ENCODE data around the gene UBAC2. TPM values are rescaled to one million over a fixed set of nuclear protein-coding genes. Genes with fewer than 3 reads are reported as not detected.

UBAC2 gene
- total and polyA plus RNA-seq, 2 of the 4 experiments (the other 2 are of a cell fraction) = 20.8 to 36.3 TPM

DNA sequence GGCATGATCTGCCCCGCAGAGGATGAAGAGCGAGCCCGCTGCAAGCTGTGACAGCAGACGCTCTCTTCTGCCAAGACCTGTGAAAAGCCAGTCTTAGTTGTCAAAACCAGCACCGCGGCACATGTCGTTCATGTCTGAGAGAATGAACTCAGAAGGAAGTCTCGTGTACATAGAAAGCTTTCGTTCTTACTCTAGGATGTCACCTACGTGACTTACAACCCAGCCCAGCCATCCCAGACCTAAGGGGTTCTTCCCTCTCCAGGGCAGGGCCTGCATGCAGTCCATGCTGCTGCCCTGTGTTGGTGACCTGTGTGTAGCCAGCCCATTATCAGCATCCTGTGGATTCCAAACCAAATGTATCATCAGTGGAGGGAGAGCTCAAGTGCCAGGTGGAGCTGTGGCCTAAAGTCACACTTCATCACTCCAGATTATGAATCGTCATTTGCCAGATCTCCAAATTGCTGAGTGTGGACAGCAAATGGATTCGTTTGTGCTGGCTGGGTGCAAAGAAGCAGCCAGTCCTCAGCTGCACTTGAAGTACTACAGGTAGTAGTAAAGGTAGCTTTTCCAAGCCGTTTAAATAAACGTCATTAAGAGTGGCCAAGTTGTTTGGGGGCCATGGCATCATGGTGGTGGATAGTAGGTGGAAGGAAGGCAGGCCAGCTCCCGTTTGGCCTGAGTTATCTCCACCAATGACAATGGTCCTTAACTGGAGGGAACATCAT, 180.4 kb downstream of the UBAC2 start:
- no peak overlapping the region for H2BK120ac ChIP-seq (ENCODE audit: low read depth, low read length)
- peaks cover 6% of the 10 kb centered on the region; the same call in 1 of the 2 replicates for H3K9me1 ChIP-seq (ENCODE audit: insufficient read depth, low read length)
- H2BK15ac ChIP-seq (ENCODE audit: low read depth, low read length) = no peak overlapping the region
- no TSS peak for BruUV-seq (replicated peaks)
- no peak overlapping the region for H3K14ac ChIP-seq (replicated peaks; ENCODE audit: low read depth, low read length)
- no peak overlapping the region for H4K8ac ChIP-seq (ENCODE audit: low read depth in 2 of 2, low read length in 2 of 2)
- no peak overlapping the region for H2BK5ac ChIP-seq (ENCODE audit: low read depth, low read length, poor library complexity, severe bottlenecking)
- no peak overlapping the region for H3K9ac ChIP-seq (ENCODE audit: low read depth, low read length)
- no peaks in the 10 kb centered on the region; a peak in 2 of 4 replicates for H3K79me1 ChIP-seq (ENCODE audit: low read depth in 1 of 2, low read length in 2 of 2)
- no peak overlapping the region for H3K4me3 ChIP-seq (ENCODE audit: insufficient read depth, low read depth, low read length)
- CTCF ChIA-PET = interaction anchor here (1.0 to 1.2 kb wide), 2 partner anchors 10 to 36 kb away, joined by 3 read pairs; no protein-coding TSS in a partner anchor
- no peak overlapping the region for H2AK5ac ChIP-seq (ENCODE audit: low read depth, low read length)
- no peak for ATAC-seq (ENCODE audit: low read depth)
- DNase-seq = peak; percentile 7
- 90% methylated on average over 8 of the region's 15 CpGs; no CpG with 5 or more reads in 1 of the 2 experiments for WGBS, 2 experiments (ENCODE audit: extremely low coverage in 2 of 2, insufficient read length in 1 of 2)
- peaks cover 4% of the 10 kb centered on the region; the same call in 1 of the 2 replicates for H4K20me1 ChIP-seq (ENCODE audit: insufficient read depth, low read length)
- H3K23ac ChIP-seq (ENCODE audit: low read depth, low read length) = no peak overlapping the region
- in situ Hi-C loops (cut with MboI; ENCODE audit: low sequenced_read_pairs) = no loop called here
- POLR2A ChIA-PET (ENCODE audit: unreplicated experiment) = no interaction called here
- no peak overlapping the region for H4K5ac ChIP-seq (ENCODE audit: low read depth, low read length)
- H3K9me3 ChIP-seq (ENCODE audit: control insufficient read depth, insufficient read depth, low read length) = no peaks in the 10 kb centered on the region
- TF ChIP-seq CEBPB (IDR thresholded peaks at IDR 0.05; ENCODE audit: low read depth, low read length) (no peak), CHD1 (IDR thresholded peaks at IDR 0.05; ENCODE audit: low read depth, low read length) (no peak), MAFK (IDR thresholded peaks at IDR 0.05; ENCODE audit: low read depth, low read length) (no peak), MAZ (IDR thresholded peaks at IDR 0.05; ENCODE audit: borderline replicate concordance, low read depth, low read length) (no peak), POLR2A (IDR thresholded peaks at IDR 0.05; ENCODE audit: low read depth, low read length) (no peak), MXI1 (IDR thresholded peaks at IDR 0.05; ENCODE audit: borderline replicate concordance, low read depth, low read length) (no peak), RAD21 (IDR thresholded peaks at IDR 0.05; ENCODE audit: low read length) (no peak), FOS (IDR thresholded peaks at IDR 0.05; ENCODE audit: low read depth, low read length) (no peak), RFX5 (IDR thresholded peaks at IDR 0.05; ENCODE audit: low read depth, low read length) (no peak), RCOR1 (IDR thresholded peaks at IDR 0.05; ENCODE audit: insufficient replicate concordance, low read length) (no peak), SMC3 (IDR thresholded peaks at IDR 0.05; ENCODE audit: low read depth, low read length) (no peak), BHLHE40 (IDR thresholded peaks at IDR 0.05; ENCODE audit: low read depth, low read length) (no peak), ELK1 (IDR thresholded peaks at IDR 0.05; ENCODE audit: borderline replicate concordance, low read depth, low read length) (no peak), NFE2L2 (IDR thresholded peaks at IDR 0.05; ENCODE audit: low read depth, low read length) (no peak)
- TF ChIP-seq, protein P1, sequence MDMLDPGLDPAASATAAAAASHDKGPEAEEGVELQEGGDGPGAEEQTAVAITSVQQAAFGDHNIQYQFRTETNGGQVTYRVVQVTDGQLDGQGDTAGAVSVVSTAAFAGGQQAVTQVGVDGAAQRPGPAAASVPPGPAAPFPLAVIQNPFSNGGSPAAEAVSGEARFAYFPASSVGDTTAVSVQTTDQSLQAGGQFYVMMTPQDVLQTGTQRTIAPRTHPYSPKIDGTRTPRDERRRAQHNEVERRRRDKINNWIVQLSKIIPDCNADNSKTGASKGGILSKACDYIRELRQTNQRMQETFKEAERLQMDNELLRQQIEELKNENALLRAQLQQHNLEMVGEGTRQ (IDR thresholded peaks at IDR 0.05; ENCODE audit: low read depth, low read length) = no peak
- TF ChIP-seq, protein P2, sequence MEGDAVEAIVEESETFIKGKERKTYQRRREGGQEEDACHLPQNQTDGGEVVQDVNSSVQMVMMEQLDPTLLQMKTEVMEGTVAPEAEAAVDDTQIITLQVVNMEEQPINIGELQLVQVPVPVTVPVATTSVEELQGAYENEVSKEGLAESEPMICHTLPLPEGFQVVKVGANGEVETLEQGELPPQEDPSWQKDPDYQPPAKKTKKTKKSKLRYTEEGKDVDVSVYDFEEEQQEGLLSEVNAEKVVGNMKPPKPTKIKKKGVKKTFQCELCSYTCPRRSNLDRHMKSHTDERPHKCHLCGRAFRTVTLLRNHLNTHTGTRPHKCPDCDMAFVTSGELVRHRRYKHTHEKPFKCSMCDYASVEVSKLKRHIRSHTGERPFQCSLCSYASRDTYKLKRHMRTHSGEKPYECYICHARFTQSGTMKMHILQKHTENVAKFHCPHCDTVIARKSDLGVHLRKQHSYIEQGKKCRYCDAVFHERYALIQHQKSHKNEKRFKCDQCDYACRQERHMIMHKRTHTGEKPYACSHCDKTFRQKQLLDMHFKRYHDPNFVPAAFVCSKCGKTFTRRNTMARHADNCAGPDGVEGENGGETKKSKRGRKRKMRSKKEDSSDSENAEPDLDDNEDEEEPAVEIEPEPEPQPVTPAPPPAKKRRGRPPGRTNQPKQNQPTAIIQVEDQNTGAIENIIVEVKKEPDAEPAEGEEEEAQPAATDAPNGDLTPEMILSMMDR (conservative IDR thresholded peaks at IDR 0.05; ENCODE audit: low read depth, low read length) = no peak
- no peak overlapping the region for H3K4me2 ChIP-seq (ENCODE audit: low read depth, low read length)
- H2AK9ac ChIP-seq (replicated peaks; ENCODE audit: low read depth, low read length, poor library complexity) = no peak overlapping the region
- no peaks in the 10 kb centered on the region for H3K27me3 ChIP-seq (ENCODE audit: control insufficient read depth, insufficient read depth, low read length)
- no peak overlapping the region for H3K27ac ChIP-seq (ENCODE audit: insufficient read depth, low read length)
- H3K4me1 ChIP-seq (ENCODE audit: control insufficient read depth, insufficient read depth, low read length) = no peaks in the 10 kb centered on the region
- H4K91ac ChIP-seq (ENCODE audit: insufficient read depth, low read depth, low read length) = no peak overlapping the region
- H2AFZ ChIP-seq (replicated peaks; ENCODE audit: low read length, poor library complexity) = no peak overlapping the region
- dilution Hi-C loops (cut with HindIII; ENCODE audit: low sequenced_read_pairs, unreplicated experiment) = no loop called here
- H3K56ac ChIP-seq (ENCODE audit: extremely low read depth, insufficient read depth, low read length) = no peak overlapping the region
- peaks cover 8% of the 10 kb centered on the region for H3K36me3 ChIP-seq (ENCODE audit: control insufficient read depth, insufficient read depth, low read length)
- H2BK20ac ChIP-seq (ENCODE audit: low read depth, low read length) = no peak overlapping the region
- intact Hi-C loops (cut with micrococcal nuclease) = no loop called here
- no peak overlapping the region for H3K4ac ChIP-seq (ENCODE audit: low read depth, low read length)
- H3K18ac ChIP-seq (ENCODE audit: low read depth, low read length) = no peak overlapping the region

Data from IMR-90 (cell line).